HEK293 (cell line): Measurements from ENCODE around the gene HABP4.

Experiments
- CTCF ChIA-PET: fragments of 350-600 bp; formaldehyde crosslinking; extraction: SDS; loops from one replicate; lab custom pipeline; 2021; ENCODE audit warnings: antibody characterized with exemption; lab: Yijun Ruan, JAX
- POLR2A ChIA-PET: fragments of 300-600 bp; formaldehyde crosslinking; extraction: SDS; loops from one replicate; lab custom pipeline; 2020; ENCODE audit warnings: antibody characterized with exemption, inconsistent platforms; lab: Yijun Ruan, JAX
- H3K27ac ChIP-seq: fragments of 200-500 bp; sonication (Bioruptor generic); 2 replicates; pipeline ENCODE4 v1.5.1; 2014; ENCODE audit warnings: low read depth, low read length, control low read depth, inconsistent platforms; ENCODE audit errors: extremely low read depth
- H3K36me3 ChIP-seq, 2 experiments: fragments of 200-500 bp in 1 of 2; sonication (Bioruptor generic) in 1 of 2; 1 replicate in 1 of 2; 2 replicates in 1 of 2; pipeline ENCODE4 v1.5.1; 2014 to 2017; ENCODE audit warnings: inconsistent platforms in 2 of 2, low read length in 2 of 2; ENCODE audit not compliant: control insufficient read depth in 2 of 2, insufficient read depth in 1 of 2
- H3K4me1 ChIP-seq: fragments of 200-500 bp; sonication (Bioruptor generic); 2 replicates; pipeline ENCODE4 v1.5.1; 2014; ENCODE audit warnings: mild to moderate bottlenecking, low read length, inconsistent platforms; ENCODE audit not compliant: control insufficient read depth, insufficient read depth
- H3K4me3 ChIP-seq: 2 replicates; pipeline ENCODE4 v1.5.1; 2011; ENCODE audit warnings: low read depth, mild to moderate bottlenecking, control low read depth, low read length, moderate library complexity
- H3K9me3 ChIP-seq: fragments of 200-500 bp; sonication (Bioruptor generic); 2 replicates; pipeline ENCODE4 v1.5.1; 2014; ENCODE audit warnings: low read depth, low read length, inconsistent platforms; ENCODE audit not compliant: control insufficient read depth, insufficient read depth
- GLI2 ChIP-seq: fragments of 450-650 bp; formaldehyde crosslinking; IDR thresholded peaks from 2 replicates; pipeline ENCODE4; 2017; ENCODE audit warnings: missing biosample characterization, missing genetic modification characterization, low read depth, borderline replicate concordance
- GLIS2 ChIP-seq: fragments of 450-650 bp; formaldehyde crosslinking; IDR thresholded peaks from 2 replicates; pipeline ENCODE4 v1.5.1; 2016; ENCODE audit warnings: missing biosample characterization, missing genetic modification characterization
- IKZF3 ChIP-seq: fragments of 450-650 bp; IDR thresholded peaks from 2 replicates; pipeline ENCODE4 v1.5.0; 2018; ENCODE audit warnings: missing biosample characterization, mild to moderate bottlenecking, missing genetic modification characterization, moderate library complexity
- SCRT2 ChIP-seq: fragments of 450-650 bp; formaldehyde crosslinking; IDR thresholded peaks from 2 replicates; pipeline ENCODE4 v1.5.1; 2016; ENCODE audit warnings: missing biosample characterization, missing genetic modification characterization
- ZBTB7A ChIP-seq: fragments of 450-650 bp; formaldehyde crosslinking; IDR thresholded peaks from 2 replicates; pipeline ENCODE4 v1.5.1; 2016; ENCODE audit warnings: low read depth, missing biosample characterization, missing genetic modification characterization
- ZBTB8A ChIP-seq: fragments of 450-650 bp; formaldehyde crosslinking; IDR thresholded peaks from 2 replicates; pipeline ENCODE4 v1.5.1; 2016; ENCODE audit warnings: missing biosample characterization, missing genetic modification characterization
- ZFHX2 ChIP-seq: fragments of 450-650 bp; formaldehyde crosslinking; conservative IDR thresholded peaks from 2 replicates; pipeline ENCODE4 v1.5.1; 2016; ENCODE audit warnings: missing biosample characterization, missing genetic modification characterization
- ZNF138 ChIP-seq: fragments of 450-650 bp; formaldehyde crosslinking; IDR thresholded peaks from 2 replicates; pipeline ENCODE4 v1.5.1; 2016; ENCODE audit warnings: missing biosample characterization, missing genetic modification characterization, borderline replicate concordance
- ZNF16 ChIP-seq: fragments of 450-650 bp; formaldehyde crosslinking; IDR thresholded peaks from 2 replicates; pipeline ENCODE4 v1.5.1; 2016; ENCODE audit warnings: low read depth, missing biosample characterization, missing genetic modification characterization
- ZNF266 ChIP-seq: fragments of 450-650 bp; formaldehyde crosslinking; IDR thresholded peaks from 2 replicates; pipeline ENCODE4 v1.5.1; 2016; ENCODE audit warnings: missing biosample characterization, missing genetic modification characterization, low read depth
- ZNF302 ChIP-seq: fragments of 450-650 bp; formaldehyde crosslinking; IDR thresholded peaks from 2 replicates; pipeline ENCODE4 v1.5.1; 2016; ENCODE audit warnings: missing biosample characterization, missing genetic modification characterization, low read depth
- ZNF335 ChIP-seq: fragments of 450-650 bp; formaldehyde crosslinking; conservative IDR thresholded peaks from 2 replicates; pipeline ENCODE4 v1.5.1; 2016; ENCODE audit warnings: missing biosample characterization, missing genetic modification characterization
- ZNF37A ChIP-seq: fragments of 450-650 bp; IDR thresholded peaks from 2 replicates; pipeline ENCODE4 v1.5.1; 2018; ENCODE audit warnings: missing biosample characterization, missing genetic modification characterization
- ZNF423 ChIP-seq: fragments of 450-650 bp; formaldehyde crosslinking; IDR thresholded peaks from 2 replicates; pipeline ENCODE4 v1.5.1; 2016; ENCODE audit warnings: missing biosample characterization, missing genetic modification characterization
- ZNF560 ChIP-seq: fragments of 450-650 bp; formaldehyde crosslinking; IDR thresholded peaks from 2 replicates; pipeline ENCODE4 v1.5.1; 2017; ENCODE audit warnings: missing biosample characterization, missing genetic modification characterization, borderline replicate concordance
- ZNF561 ChIP-seq: fragments of 450-650 bp; IDR thresholded peaks from 2 replicates; pipeline ENCODE4 v1.5.1; 2018; ENCODE audit warnings: missing biosample characterization, missing genetic modification characterization, borderline replicate concordance
- ZNF623 ChIP-seq: fragments of 450-650 bp; formaldehyde crosslinking; IDR thresholded peaks from 2 replicates; pipeline ENCODE4 v1.5.1; 2016; ENCODE audit warnings: missing biosample characterization, missing genetic modification characterization
- ZSCAN5A ChIP-seq: fragments of 450-650 bp; formaldehyde crosslinking; IDR thresholded peaks from 2 replicates; pipeline ENCODE4 v1.5.1; 2016; ENCODE audit warnings: missing biosample characterization, missing genetic modification characterization
- TF ChIP-seq, protein P1 (sequence below): fragments of 450-650 bp; formaldehyde crosslinking; IDR thresholded peaks from 2 replicates; pipeline ENCODE4 v1.5.1; 2016; ENCODE audit warnings: missing biosample characterization, missing genetic modification characterization
- TF ChIP-seq, protein P2 (sequence below): fragments of 450-650 bp; formaldehyde crosslinking; IDR thresholded peaks from 2 replicates; pipeline ENCODE4 v1.5.1; 2016; ENCODE audit warnings: missing biosample characterization, missing genetic modification characterization
- TF ChIP-seq, protein P3 (sequence below): fragments of 450-650 bp; IDR thresholded peaks from 2 replicates; pipeline ENCODE4 v1.5.1; 2018; ENCODE audit warnings: missing biosample characterization, missing genetic modification characterization
- TF ChIP-seq, protein P4 (sequence below): fragments of 450-650 bp; formaldehyde crosslinking; IDR thresholded peaks from 2 replicates; pipeline ENCODE4 v1.5.1; 2017; ENCODE audit warnings: missing biosample characterization, missing genetic modification characterization
- TF ChIP-seq, protein P5 (sequence below): fragments of 450-650 bp; formaldehyde crosslinking; IDR thresholded peaks from 2 replicates; pipeline ENCODE4 v1.5.1; 2016; ENCODE audit warnings: missing biosample characterization, missing genetic modification characterization
- TF ChIP-seq, protein P6 (sequence below): fragments of 450-650 bp; formaldehyde crosslinking; IDR thresholded peaks from 2 replicates; pipeline ENCODE4 v1.5.1; 2016; ENCODE audit warnings: missing biosample characterization, missing genetic modification characterization

The HABP4 gene

DNA sequence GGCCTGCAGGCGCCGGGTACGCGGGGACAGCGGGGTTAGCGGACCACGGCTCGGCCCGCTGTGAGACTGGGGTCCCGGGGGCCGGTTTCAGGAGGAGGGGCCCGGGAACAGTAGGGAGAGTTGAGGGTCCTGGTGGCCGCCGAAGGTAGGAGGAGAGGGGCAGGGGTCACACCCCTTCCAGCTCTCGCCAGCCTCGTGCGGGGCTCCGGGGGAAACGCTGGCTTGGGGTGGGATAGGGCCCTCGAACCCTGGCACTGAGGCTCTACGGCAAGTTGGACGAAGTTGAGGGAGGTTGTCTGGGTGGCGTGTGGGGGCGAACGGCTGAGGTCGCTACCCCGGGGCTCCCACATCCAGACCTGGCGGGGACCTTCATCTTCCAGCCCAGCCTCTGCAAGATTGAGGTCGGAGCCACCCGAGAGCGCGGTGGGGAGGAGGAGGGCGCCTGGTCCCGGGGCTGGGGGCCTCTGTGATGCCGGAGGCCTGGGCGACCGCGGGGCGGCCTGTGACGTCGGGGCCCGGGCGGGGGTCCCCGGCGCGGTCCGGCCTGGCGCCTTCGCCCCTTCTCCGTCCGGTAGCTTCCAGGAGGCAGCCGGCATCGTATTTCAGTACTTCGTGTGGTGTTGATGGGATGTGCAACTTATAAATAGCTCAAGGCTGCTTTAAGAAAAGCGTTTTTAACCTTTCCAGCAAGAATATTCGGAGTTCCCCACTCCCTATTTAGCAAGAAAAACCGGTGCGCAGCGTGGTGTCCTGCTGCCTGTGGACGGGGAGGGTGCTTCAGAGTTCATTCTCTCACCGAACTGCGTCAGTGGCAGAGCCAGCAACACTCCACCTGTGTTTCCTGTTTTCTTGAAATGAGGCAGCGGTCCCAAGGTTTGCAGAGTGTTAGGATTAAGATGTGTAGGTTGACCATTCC is 902 bp downstream of the HABP4 start (continued):
- TF ChIP-seq, protein P1, sequence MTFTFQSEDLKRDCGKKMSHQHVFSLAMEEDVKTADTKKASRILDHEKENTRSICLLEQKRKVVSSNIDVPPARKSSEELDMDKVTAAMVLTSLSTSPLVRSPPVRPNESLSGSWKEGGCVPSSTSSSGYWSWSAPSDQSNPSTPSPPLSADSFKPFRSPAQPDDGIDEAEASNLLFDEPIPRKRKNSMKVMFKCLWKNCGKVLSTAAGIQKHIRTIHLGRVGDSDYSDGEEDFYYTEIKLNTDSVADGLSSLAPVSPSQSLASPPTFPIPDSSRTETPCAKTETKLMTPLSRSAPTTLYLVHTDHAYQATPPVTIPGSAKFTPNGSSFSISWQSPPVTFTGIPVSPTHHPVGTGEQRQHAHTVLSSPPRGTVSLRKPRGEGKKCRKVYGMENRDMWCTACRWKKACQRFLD (tag by site-specific recombination) = no peak
- TF ChIP-seq ZBTB8A (tag by site-specific recombination) (0 out of 2 replicates have a peak, but pooled peaks have one; percentile 29), ZNF335 (tag by site-specific recombination) (peak; percentile 80), IKZF3 (tag by site-specific recombination) (no peak), GLIS2 (tag by site-specific recombination) (peak; percentile 74), ZNF423 (tag by site-specific recombination) (no peak), ZNF37A (no peak), ZNF623 (tag by site-specific recombination) (no peak), ZNF266 (no peak), ZNF560 (tag by site-specific recombination) (no peak), ZNF302 (tag by site-specific recombination) (no peak), ZFHX2 (tag by site-specific recombination) (0 out of 2 replicates have a peak, but pooled peaks have one; percentile 19), SCRT2 (no peak), ZNF561 (tag by site-specific recombination) (no peak), GLI2 (no peak), ZBTB7A (tag by site-specific recombination) (no peak), ZNF16 (no peak), ZNF138 (tag by site-specific recombination) (no peak)
- TF ChIP-seq, protein P2, sequence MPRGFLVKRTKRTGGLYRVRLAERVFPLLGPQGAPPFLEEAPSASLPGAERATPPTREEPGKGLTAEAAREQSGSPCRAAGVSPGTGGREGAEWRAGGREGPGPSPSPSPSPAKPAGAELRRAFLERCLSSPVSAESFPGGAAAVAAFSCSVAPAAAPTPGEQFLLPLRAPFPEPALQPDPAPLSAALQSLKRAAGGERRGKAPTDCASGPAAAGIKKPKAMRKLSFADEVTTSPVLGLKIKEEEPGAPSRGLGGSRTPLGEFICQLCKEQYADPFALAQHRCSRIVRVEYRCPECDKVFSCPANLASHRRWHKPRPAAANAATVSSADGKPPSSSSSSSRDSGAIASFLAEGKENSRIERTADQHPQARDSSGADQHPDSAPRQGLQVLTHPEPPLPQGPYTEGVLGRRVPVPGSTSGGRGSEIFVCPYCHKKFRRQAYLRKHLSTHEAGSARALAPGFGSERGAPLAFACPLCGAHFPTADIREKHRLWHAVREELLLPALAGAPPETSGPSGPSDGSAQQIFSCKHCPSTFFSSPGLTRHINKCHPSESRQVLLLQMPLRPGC = no peak
- TF ChIP-seq, protein P3, sequence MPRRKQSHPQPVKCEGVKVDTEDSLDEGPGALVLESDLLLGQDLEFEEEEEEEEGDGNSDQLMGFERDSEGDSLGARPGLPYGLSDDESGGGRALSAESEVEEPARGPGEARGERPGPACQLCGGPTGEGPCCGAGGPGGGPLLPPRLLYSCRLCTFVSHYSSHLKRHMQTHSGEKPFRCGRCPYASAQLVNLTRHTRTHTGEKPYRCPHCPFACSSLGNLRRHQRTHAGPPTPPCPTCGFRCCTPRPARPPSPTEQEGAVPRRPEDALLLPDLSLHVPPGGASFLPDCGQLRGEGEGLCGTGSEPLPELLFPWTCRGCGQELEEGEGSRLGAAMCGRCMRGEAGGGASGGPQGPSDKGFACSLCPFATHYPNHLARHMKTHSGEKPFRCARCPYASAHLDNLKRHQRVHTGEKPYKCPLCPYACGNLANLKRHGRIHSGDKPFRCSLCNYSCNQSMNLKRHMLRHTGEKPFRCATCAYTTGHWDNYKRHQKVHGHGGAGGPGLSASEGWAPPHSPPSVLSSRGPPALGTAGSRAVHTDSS (tag by site-specific recombination) = no peak
- TF ChIP-seq, protein P4, sequence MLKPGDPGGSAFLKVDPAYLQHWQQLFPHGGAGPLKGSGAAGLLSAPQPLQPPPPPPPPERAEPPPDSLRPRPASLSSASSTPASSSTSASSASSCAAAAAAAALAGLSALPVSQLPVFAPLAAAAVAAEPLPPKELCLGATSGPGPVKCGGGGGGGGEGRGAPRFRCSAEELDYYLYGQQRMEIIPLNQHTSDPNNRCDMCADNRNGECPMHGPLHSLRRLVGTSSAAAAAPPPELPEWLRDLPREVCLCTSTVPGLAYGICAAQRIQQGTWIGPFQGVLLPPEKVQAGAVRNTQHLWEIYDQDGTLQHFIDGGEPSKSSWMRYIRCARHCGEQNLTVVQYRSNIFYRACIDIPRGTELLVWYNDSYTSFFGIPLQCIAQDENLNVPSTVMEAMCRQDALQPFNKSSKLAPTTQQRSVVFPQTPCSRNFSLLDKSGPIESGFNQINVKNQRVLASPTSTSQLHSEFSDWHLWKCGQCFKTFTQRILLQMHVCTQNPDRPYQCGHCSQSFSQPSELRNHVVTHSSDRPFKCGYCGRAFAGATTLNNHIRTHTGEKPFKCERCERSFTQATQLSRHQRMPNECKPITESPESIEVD (tag by site-specific recombination) = no peak

DNA sequence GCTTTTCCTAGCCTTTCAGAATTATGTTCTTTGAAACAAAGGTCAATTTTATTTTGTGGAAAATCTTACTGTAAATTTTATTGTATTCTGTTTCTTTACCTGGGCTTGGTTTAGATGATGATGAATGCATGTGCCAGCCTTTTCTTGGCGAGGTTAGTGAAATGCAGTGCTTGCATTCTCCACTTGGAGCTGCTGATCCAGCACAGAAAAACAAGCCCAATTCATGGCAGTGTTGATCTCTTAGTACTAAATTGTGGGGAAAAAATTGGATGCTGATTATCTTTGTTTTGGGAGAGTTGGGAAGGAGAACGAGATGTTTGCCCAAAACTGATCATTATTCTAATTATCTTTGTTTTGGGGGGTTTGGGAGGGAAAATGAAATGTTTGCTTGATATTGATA is 3.7 kb downstream of the HABP4 start:
- Histone ChIP-seq H3K36me3 (no peaks in the 10 kb centered on the region), H3K4me1 (no peaks in the 10 kb centered on the region), H3K9me3 (no peaks in the 10 kb centered on the region), H3K27ac (no peak overlapping the region), H3K4me3 (no peak overlapping the region)
- CTCF ChIA-PET = interaction anchor here (0.6 to 2.6 kb wide), 3 partner anchors 11 to 165 kb away, joined by 3 to 10 read pairs (median 3); no protein-coding TSS in a partner anchor
- POLR2A ChIA-PET = no interaction called here
- TF ChIP-seq, protein P5, sequence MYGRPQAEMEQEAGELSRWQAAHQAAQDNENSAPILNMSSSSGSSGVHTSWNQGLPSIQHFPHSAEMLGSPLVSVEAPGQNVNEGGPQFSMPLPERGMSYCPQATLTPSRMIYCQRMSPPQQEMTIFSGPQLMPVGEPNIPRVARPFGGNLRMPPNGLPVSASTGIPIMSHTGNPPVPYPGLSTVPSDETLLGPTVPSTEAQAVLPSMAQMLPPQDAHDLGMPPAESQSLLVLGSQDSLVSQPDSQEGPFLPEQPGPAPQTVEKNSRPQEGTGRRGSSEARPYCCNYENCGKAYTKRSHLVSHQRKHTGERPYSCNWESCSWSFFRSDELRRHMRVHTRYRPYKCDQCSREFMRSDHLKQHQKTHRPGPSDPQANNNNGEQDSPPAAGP (tag by site-specific recombination) = no peak
- TF ChIP-seq ZSCAN5A (tag by site-specific recombination) = no peak
- TF ChIP-seq, protein P6, sequence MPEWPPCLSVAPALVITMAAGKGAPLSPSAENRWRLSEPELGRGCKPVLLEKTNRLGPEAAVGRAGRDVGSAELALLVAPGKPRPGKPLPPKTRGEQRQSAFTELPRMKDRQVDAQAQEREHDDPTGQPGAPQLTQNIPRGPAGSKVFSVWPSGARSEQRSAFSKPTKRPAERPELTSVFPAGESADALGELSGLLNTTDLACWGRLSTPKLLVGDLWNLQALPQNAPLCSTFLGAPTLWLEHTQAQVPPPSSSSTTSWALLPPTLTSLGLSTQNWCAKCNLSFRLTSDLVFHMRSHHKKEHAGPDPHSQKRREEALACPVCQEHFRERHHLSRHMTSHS (tag by site-specific recombination) = no peak
